CD8-positive, alpha-beta memory T cell (primary cell): ENCODE measurements around the gene STAC. TPM values are rescaled to one million over a fixed set of nuclear protein-coding genes. Genes with fewer than 3 reads are reported as not detected.

Source experiments
- CTCF ChIA-PET: fragments of 350-600 bp; sonication (Branson Sonifier 250); formaldehyde crosslinking; loops from one replicate; lab custom pipeline; 2021; ENCODE audit warnings: antibody characterized with exemption; lab: Charles Lee
- POLR2A ChIA-PET: fragments of 350-600 bp; sonication (Branson Sonifier 250); formaldehyde crosslinking; loops from one replicate; lab custom pipeline; 2021; ENCODE audit warnings: antibody characterized with exemption; lab: Charles Lee
- DNase-seq, 5 donors: peaks; one replicate each; pipeline versions ENCODE4 v3.0.0 to v3.0.0-alpha.2; 2020 to 2022; ENCODE audit warnings: mixed read lengths in 1 of 5
- H3K27ac ChIP-seq: one replicate; pipeline ENCODE4 v1.7.0; 2013; ENCODE audit warnings: low read depth, mild to moderate bottlenecking, low read length, moderate library complexity
- H3K27me3 ChIP-seq: 2 replicates; pipeline ENCODE4 v1.7.0; 2013; ENCODE audit warnings: low read length, mild to moderate bottlenecking; ENCODE audit not compliant: insufficient read depth, poor library complexity, severe bottlenecking
- H3K36me3 ChIP-seq: 2 replicates; pipeline ENCODE4 v1.7.0; 2013; ENCODE audit warnings: mild to moderate bottlenecking, low read length, moderate library complexity; ENCODE audit not compliant: insufficient read depth
- H3K4me1 ChIP-seq: 2 replicates; pipeline ENCODE4 v1.7.0; 2013; ENCODE audit warnings: mild to moderate bottlenecking, low read length, moderate library complexity; ENCODE audit not compliant: insufficient read depth
- H3K4me3 ChIP-seq: 2 replicates; pipeline ENCODE4 v1.7.0; 2013; ENCODE audit warnings: mild to moderate bottlenecking, low read length
- H3K9me3 ChIP-seq: 2 replicates; pipeline ENCODE4 v1.7.0; 2013; ENCODE audit warnings: mild to moderate bottlenecking, low read length
- H3K27ac Mint-ChIP-seq, 8 donors: one replicate each; pipeline ENCODE4 v1.8.0; 2020 to 2021; ENCODE audit warnings: mixed read lengths in 8 of 8, mild to moderate bottlenecking in 6 of 8, inconsistent platforms in 3 of 8, moderate library complexity in 3 of 8
- H3K27me3 Mint-ChIP-seq, 2 donors: one replicate each; pipeline ENCODE4 v1.8.0; 2020 to 2021; ENCODE audit warnings: mixed read lengths in 2 of 2, mild to moderate bottlenecking in 1 of 2, moderate library complexity in 1 of 2
- H3K36me3 Mint-ChIP-seq, 3 donors: one replicate each; pipeline ENCODE4 v1.8.0; 2020 to 2021; ENCODE audit warnings: mixed read lengths in 3 of 3, inconsistent platforms in 1 of 3, mild to moderate bottlenecking in 1 of 3
- H3K4me1 Mint-ChIP-seq, 3 donors: one replicate each; pipeline ENCODE4 v1.8.0; 2020 to 2021; ENCODE audit warnings: mixed read lengths in 3 of 3, inconsistent platforms in 1 of 3, mild to moderate bottlenecking in 1 of 3
- H3K4me3 Mint-ChIP-seq, 7 donors: one replicate each; pipeline ENCODE4 v1.8.0; 2020 to 2021; ENCODE audit warnings: mixed read lengths in 7 of 7, mild to moderate bottlenecking in 6 of 7, moderate library complexity in 4 of 7, inconsistent platforms in 2 of 7
- H3K9me3 Mint-ChIP-seq, 5 donors: one replicate each; pipeline ENCODE4 v1.8.0; 2020 to 2022; ENCODE audit warnings: mixed read lengths in 5 of 5, mild to moderate bottlenecking in 3 of 5, moderate library complexity in 2 of 5, inconsistent platforms in 1 of 5
- polyA plus RNA-seq: library from polyadenylated mRNA; unstranded; fragments of 300-500 nt; fragmentation: Illumina TruSeq; gene quantifications from one replicate; pipeline ENCODE4 v1.2.3, GENCODE V29; 2021
- total RNA-seq, 2 experiments: library from RNA; stranded (reverse); gene quantifications; one replicate each; pipeline ENCODE4 v1.2.3, GENCODE V29; 2021

The STAC gene
- total RNA-seq (not detected), polyA plus RNA-seq (not detected)

GRCh38 chr3:36380221-36381031, at the start of gene STAC:
Gene STAC (plus strand): TSS chr3:36380504. CDS start chr3:36380644, 140 bp downstream.
- no peaks in the 10 kb centered on the region for H3K36me3 ChIP-seq
- no peak within 1 kb of the TSS for H3K27ac Mint-ChIP-seq
- H3K9me3 Mint-ChIP-seq: peaks cover 0 to 6% (median 2%) of the 10 kb centered on the region in 5 donors
- H3K4me1 Mint-ChIP-seq: peaks cover 0 to 8% (median 3%) of the 10 kb centered on the region in 3 donors
- H3K9me3 ChIP-seq: no peaks in the 10 kb centered on the region
- H3K4me3 ChIP-seq: no peak within 1 kb of the TSS
- ChIA-PET CTCF (no interaction called here), POLR2A (no interaction called here)
- no peaks in the 10 kb centered on the region for H3K36me3 Mint-ChIP-seq
- H3K4me1 ChIP-seq: no peaks in the 10 kb centered on the region
- peaks cover 23 to 32% of the 10 kb centered on the region in 2 donors for H3K27me3 Mint-ChIP-seq
- H3K27ac ChIP-seq: no peak within 1 kb of the TSS
- peak within 1 kb of the TSS in 1 of 7 donors; percentile 51 for H3K4me3 Mint-ChIP-seq
- no peak for DNase-seq
- peaks cover 5% of the 10 kb centered on the region for H3K27me3 ChIP-seq

DNA sequence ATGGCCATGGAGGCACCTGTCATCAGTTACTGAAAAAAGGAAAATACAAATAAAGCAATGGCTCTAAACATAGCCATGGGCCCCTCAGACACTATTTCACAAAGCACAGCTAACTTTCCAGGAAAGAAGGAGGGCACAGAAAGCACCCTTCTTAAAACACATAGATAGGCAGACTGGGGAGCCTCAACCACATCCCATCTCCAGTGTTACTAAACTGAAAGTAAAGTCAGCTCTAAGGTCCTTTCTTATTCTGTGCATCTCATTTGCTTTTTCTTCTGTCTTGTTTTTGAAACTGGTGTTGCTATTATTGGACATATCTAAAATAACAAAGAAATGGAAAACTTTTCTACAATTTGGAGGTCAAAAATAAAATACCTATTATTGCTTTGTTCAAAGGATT, 48.2 kb upstream of the STAC start:
- Histone ChIP-seq H3K4me3 (no peak overlapping the region), H3K27ac (no peak overlapping the region), H3K9me3 (no peaks in the 10 kb centered on the region), H3K4me1 (no peaks in the 10 kb centered on the region), H3K36me3 (no peaks in the 10 kb centered on the region), H3K27me3 (no peaks in the 10 kb centered on the region)
- ChIA-PET CTCF (no interaction called here), POLR2A (no interaction called here)
- Mint-ChIP-seq H3K4me3 (no peak overlapping the region), H3K27ac (no peak overlapping the region), H3K36me3 (no peaks in the 10 kb centered on the region), H3K9me3 (peaks cover 0 to 10% (median 1%) of the 10 kb centered on the region in 5 donors), H3K4me1 (no peaks in the 10 kb centered on the region), H3K27me3 (no peaks in the 10 kb centered on the region)
- DNase-seq: no peak

- Mint-ChIP-seq H3K36me3 (no peaks in the 10 kb centered on the region), H3K27me3 (no peaks in the 10 kb centered on the region), H3K9me3 (peaks cover 0 to 8% (median 3%) of the 10 kb centered on the region in 5 donors), H3K4me1 (no peaks in the 10 kb centered on the region), H3K4me3 (no peak overlapping the region), H3K27ac (no peak overlapping the region)
- no peak overlapping the region for H3K27ac ChIP-seq
- DNase-seq: no peak
- no peaks in the 10 kb centered on the region for H3K36me3 ChIP-seq
- no peaks in the 10 kb centered on the region for H3K9me3 ChIP-seq
- ChIA-PET POLR2A (no interaction called here), CTCF (no interaction called here)
- H3K4me1 ChIP-seq: no peaks in the 10 kb centered on the region
- H3K27me3 ChIP-seq: no peaks in the 10 kb centered on the region
- no peak overlapping the region for H3K4me3 ChIP-seq
Observed at GRCh38 chr3:36362216-36362615, 18.1 kb upstream of the STAC start.

DNA sequence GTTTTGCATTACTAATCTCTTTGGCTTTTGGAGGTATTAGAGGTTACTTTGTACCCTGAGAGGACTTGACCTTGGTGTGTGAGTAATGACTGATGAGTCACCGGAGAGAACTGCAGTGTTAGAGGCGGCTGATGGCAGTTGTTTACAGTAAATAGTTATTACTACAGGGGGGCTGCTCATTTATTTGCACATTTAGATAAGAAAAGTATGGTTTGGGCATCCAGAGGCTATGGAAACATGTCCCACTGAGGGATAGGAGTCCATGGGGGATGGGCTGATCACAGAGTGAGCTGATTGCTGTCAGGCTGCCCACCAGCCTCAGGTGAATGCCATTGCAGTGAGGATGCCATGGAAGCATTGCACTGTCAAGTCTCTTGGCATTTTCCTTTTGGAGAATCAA, 17.3 kb upstream of the STAC start:
- Histone ChIP-seq H3K4me1 (no peaks in the 10 kb centered on the region), H3K4me3 (no peak overlapping the region), H3K36me3 (no peaks in the 10 kb centered on the region), H3K27ac (no peak overlapping the region), H3K9me3 (no peaks in the 10 kb centered on the region), H3K27me3 (no peaks in the 10 kb centered on the region)
- Mint-ChIP-seq H3K27ac (no peak overlapping the region), H3K9me3 (peaks cover 0 to 8% (median 2%) of the 10 kb centered on the region in 5 donors), H3K4me1 (no peaks in the 10 kb centered on the region), H3K27me3 (no peaks in the 10 kb centered on the region), H3K4me3 (no peak overlapping the region), H3K36me3 (no peaks in the 10 kb centered on the region)
- no peak for DNase-seq
- CTCF ChIA-PET: no interaction called here
- POLR2A ChIA-PET: no interaction called here

GRCh38 chr3:36364260-36364659, 16.0 kb upstream of the STAC start:
- Mint-ChIP-seq H3K4me3 (no peak overlapping the region), H3K36me3 (no peaks in the 10 kb centered on the region), H3K9me3 (peaks cover 0 to 15% (median 5%) of the 10 kb centered on the region in 5 donors), H3K4me1 (no peaks in the 10 kb centered on the region), H3K27ac (no peak overlapping the region), H3K27me3 (no peaks in the 10 kb centered on the region)
- CTCF ChIA-PET: no interaction called here
- no peak for DNase-seq
- Histone ChIP-seq H3K36me3 (no peaks in the 10 kb centered on the region), H3K27ac (no peak overlapping the region), H3K4me3 (no peak overlapping the region), H3K4me1 (no peaks in the 10 kb centered on the region), H3K9me3 (no peaks in the 10 kb centered on the region), H3K27me3 (no peaks in the 10 kb centered on the region)
- POLR2A ChIA-PET: no interaction called here

GRCh38 chr3:36365829-36366228, 14.5 kb upstream of the STAC start:
- H3K9me3 ChIP-seq: no peaks in the 10 kb centered on the region
- no peaks in the 10 kb centered on the region for H3K27me3 Mint-ChIP-seq
- DNase-seq: no peak
- H3K27ac ChIP-seq: no peak overlapping the region
- no peaks in the 10 kb centered on the region for H3K4me1 Mint-ChIP-seq
- H3K4me1 ChIP-seq: no peaks in the 10 kb centered on the region
- ChIA-PET POLR2A (no interaction called here), CTCF (no interaction called here)
- no peak overlapping the region for H3K27ac Mint-ChIP-seq
- no peaks in the 10 kb centered on the region for H3K36me3 Mint-ChIP-seq
- peaks cover 0 to 7% (median 4%) of the 10 kb centered on the region in 5 donors for H3K9me3 Mint-ChIP-seq
- H3K4me3 Mint-ChIP-seq: no peak overlapping the region
- no peaks in the 10 kb centered on the region for H3K36me3 ChIP-seq
- H3K4me3 ChIP-seq: no peak overlapping the region
- no peaks in the 10 kb centered on the region for H3K27me3 ChIP-seq

DNA sequence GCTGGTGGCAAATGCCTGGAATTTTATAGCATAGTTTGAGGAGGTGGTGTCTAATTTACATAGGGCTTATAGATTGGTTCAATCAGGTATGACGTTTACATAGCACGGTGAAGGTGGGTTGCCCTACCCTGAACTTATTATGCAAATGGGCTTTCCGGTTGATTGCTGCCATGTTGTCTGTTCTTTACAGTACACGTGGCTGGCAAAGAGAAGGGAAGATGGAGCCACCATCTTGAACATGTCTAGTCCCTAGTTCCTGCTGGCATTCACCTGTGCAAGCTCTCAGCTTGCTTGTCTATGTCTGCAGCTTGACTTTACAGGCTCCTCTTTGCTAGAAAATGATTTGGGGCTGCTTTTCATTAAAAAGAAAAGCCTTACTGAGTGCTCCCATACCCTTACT, 14.0 kb upstream of the STAC start:
- Mint-ChIP-seq H3K4me3 (no peak overlapping the region), H3K9me3 (peaks cover 0 to 7% (median 4%) of the 10 kb centered on the region in 5 donors), H3K36me3 (no peaks in the 10 kb centered on the region), H3K4me1 (no peaks in the 10 kb centered on the region), H3K27ac (no peak overlapping the region), H3K27me3 (no peaks in the 10 kb centered on the region)
- no peak overlapping the region for H3K4me3 ChIP-seq
- DNase-seq: no peak
- no peaks in the 10 kb centered on the region for H3K27me3 ChIP-seq
- H3K27ac ChIP-seq: no peak overlapping the region
- ChIA-PET CTCF (no interaction called here), POLR2A (no interaction called here)
- H3K4me1 ChIP-seq: no peaks in the 10 kb centered on the region
- no peaks in the 10 kb centered on the region for H3K36me3 ChIP-seq
- H3K9me3 ChIP-seq: no peaks in the 10 kb centered on the region

- no peaks in the 10 kb centered on the region for H3K4me1 Mint-ChIP-seq
- no peaks in the 10 kb centered on the region for H3K36me3 ChIP-seq
Observed at GRCh38 chr3:36367912-36368573, 12.3 kb upstream of the STAC start.

More at GRCh38 chr3:36367912-36368573, 12.3 kb upstream of the STAC start:
- DNase-seq: no peak
- Histone ChIP-seq H3K4me3 (no peak overlapping the region), H3K9me3 (no peaks in the 10 kb centered on the region), H3K27ac (no peak overlapping the region), H3K27me3 (no peaks in the 10 kb centered on the region), H3K4me1 (no peaks in the 10 kb centered on the region)
- no peaks in the 10 kb centered on the region for H3K36me3 Mint-ChIP-seq
- H3K27me3 Mint-ChIP-seq: peaks cover 0 to 1% of the 10 kb centered on the region in 2 donors
- H3K4me3 Mint-ChIP-seq: no peak overlapping the region
- no peak overlapping the region for H3K27ac Mint-ChIP-seq
- peaks cover 0 to 7% (median 4%) of the 10 kb centered on the region in 5 donors for H3K9me3 Mint-ChIP-seq
- POLR2A ChIA-PET: no interaction called here
- CTCF ChIA-PET: no interaction called here
